Gastrocnemius medialis (tissue), 4 donors: Measurements from ENCODE around the gene PANX1.

Experiments used
- CTCF ChIP-seq, 5 experiments: fragments of 450-650 bp in 3 of 5; fragments of 200-600 bp in 2 of 5; sonication (generic) in 2 of 5; IDR thresholded peaks in 4 of 5; conservative IDR thresholded peaks in 1 of 5; 1 replicate in 4 of 5; 2 replicates in 1 of 5; pipeline ENCODE4 v1.5.1; 2016 to 2019; ENCODE audit warnings: antibody characterized with exemption in 5 of 5, mild to moderate bottlenecking in 3 of 5, moderate library complexity in 3 of 5
- POLR2A ChIP-seq, 2 donors: fragments of 450-650 bp; IDR thresholded peaks; one replicate each; pipeline ENCODE4 v1.6.1; 2017; ENCODE audit warnings: antibody characterized with exemption in 2 of 2, mild to moderate bottlenecking in 2 of 2, moderate library complexity in 2 of 2

DNA sequence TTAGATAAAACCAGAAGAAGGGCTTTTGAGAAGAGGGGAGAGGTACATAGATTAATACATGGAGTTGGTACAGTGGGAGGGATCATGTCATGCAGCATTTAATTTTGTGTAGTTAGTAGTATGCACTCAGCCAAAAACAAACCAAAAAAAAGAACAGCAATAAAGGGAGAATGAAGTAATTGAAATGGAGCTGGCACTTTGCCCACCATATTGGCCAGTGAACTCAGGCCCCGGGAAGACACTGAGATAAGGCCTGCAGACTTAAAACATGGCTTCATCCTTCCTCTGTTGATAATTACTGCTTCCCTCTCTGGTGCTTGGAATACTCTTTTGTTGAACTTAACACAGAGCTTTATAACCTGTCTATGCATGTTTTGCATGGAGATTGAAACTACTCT is 3.1 kb downstream of the PANX1 start:
- TF ChIP-seq CTCF (IDR thresholded peaks at IDR 0.05 in 4 of 5, conservative IDR thresholded peaks at IDR 0.05 in 1 of 5): no peak
- no peak for TF ChIP-seq POLR2A (IDR thresholded peaks at IDR 0.05)
